DMS 273 (cell line): Measurements from ENCODE around the gene EFNA5.

Experiments
- DNase-seq: peaks from one replicate; lab custom pipeline; 2025; ENCODE audit not compliant: unreplicated experiment; lab: John Stamatoyannopoulos, UW

EFNA5 gene

GRCh38 chr5:107574287-107574686, 96.5 kb downstream of the EFNA5 start:
- peak; percentile 43 for DNase-seq

DNA sequence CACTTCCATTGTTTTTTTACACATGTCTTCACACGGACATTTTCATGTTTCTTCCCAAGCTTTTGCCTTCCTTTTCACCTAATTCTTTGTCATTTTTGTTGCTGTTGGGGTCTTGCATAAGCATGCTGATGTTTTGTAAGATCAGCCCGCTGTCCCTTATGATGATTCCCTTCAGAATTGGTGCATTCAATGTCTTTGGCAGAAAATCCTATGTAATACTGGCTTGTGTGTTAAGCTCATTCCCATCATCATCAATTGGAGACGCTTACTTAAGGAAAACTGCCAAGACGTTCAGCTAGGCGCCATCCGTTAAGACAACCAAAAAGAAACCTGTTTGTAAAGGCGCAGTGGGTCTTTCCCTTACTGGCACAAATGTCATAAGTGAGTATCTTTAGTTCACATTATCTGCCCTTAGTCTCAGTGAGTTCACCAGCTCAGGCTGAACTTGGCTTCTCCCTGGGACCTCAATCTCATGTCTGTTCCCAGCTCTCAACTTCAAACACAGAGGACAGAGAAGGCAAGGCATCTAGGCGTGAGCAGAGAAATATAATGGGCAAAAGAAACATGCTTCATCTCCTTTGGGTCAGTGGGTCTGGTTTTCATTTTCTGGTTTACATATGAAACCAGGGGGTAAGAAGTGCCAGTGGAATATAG, 97.9 kb downstream of the EFNA5 start:
- no peak for DNase-seq

DNA sequence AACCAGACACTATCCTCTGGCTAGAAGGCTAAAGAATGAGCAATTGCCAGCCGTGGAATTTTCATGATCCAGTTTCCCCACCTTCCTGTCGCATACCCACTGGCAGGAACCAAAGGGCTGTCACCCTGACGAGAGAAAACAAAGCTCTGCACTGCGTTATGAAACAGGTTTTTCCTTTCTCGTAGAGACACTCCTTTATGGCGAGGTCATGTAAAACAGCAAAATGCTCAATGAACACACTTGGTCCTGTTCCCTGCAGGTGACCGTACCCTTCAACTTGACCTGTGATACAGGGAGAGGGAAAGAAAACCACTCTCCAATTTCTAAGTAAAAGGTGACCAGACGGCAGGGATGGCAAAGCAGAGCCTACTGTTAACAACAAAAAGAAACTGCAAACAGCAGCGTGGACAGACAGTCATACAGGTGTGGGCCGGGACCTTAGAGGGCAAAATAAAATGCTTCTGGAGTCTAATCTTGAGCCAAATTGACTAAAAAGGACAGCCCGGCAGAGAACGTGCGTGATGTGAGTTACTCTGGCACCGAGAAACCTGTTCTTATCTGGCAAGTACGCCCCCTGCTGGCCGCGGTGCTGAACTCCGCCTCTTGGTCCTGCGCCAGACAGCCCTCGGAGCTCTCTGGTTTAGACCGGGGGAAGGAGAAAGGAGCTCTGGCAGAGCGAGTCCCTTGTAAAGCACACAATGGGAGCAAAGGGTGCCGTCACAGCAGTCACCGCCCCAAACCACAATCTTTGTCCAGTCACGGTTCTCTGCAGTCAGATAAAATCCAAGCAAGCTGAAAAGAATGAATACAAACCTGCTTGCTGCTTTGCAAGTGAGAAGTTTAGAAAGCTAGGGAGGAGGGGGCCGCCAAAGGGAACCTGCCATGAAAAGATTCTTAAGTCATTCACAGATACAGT, 98.9 kb downstream of the EFNA5 start:
- peak; percentile 97 for DNase-seq

DNA sequence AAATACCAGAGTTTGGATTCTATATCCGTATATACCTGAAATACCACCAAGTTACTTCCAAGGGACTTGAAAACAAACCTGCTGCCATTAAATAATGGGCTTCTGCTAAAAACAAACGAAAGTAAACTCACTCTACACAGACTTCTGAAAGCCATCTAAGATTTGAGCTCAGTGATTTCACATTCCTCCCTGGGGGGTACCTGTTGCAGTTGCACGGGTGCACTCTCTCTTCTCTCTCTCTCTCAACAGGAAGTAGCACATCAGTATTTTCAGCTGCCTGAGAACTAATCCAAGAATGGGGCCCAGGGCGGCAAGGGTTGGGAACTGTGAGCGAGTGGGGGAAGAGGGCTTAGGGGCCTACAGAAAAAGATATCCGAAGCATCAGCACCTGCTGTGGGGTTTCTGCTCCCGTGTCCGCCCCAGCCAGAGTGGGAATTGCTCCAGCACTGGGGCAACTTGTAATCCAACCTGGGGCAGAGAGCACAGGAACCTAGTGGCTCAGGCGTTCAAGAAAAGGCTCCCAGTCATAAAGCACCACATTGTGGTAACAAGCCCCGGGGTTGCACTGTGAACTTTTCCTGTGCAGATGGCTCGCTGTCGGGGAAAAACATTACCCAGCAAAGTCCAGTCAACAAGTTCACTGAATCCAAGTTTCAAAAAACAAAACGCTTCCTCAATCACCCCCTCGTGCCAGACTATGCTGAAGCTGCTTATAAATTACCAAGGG, 99.8 kb downstream of the EFNA5 start:
- peak; percentile 87 for DNase-seq

DNA sequence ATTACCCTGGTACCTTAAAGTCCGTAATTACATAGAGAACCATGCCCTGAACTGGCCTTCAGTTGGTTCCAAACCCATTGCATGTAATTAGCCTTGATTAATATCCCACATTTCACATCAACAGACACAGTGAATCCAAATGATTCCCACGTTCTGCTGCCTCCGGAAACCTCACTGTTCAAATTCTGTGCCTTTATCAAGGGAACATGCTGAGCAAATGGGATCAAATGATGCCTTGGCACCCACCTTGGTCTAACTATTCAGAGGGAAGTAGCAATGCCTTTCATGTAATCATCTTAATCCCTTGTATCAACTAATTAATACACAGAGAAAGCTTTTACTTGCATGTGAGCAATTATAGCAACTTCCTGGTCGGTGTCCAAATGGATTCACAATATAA, 100.6 kb downstream of the EFNA5 start:
- peak; percentile 34 for DNase-seq

- DNase-seq, result peak; percentile 76
These were observed 102.7 kb downstream of the EFNA5 start for GRCh38 chr5:107567901-107568671.

DNA sequence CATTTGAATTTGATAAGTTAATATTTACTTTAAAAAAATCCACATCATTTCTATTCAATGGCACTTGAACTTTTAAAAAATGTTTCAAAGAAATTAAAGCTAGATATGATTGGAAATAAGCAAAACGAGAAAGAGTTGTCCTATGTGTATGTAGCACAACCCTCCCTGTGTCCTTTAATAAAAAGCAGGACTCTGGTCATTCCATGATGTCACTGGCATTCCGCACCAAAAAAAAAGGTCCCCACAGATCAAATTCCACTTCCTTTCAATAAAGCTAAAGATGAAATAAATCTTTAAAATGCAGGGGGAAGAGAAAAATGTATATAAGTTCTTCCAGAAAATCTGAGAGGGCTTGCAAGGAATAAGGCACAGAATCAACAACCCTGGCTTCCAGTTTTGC, 103.8 kb downstream of the EFNA5 start:
- no peak for DNase-seq

GRCh38 chr5:107565791-107566767, 104.7 kb downstream of the EFNA5 start:
- DNase-seq, result no peak

DNA sequence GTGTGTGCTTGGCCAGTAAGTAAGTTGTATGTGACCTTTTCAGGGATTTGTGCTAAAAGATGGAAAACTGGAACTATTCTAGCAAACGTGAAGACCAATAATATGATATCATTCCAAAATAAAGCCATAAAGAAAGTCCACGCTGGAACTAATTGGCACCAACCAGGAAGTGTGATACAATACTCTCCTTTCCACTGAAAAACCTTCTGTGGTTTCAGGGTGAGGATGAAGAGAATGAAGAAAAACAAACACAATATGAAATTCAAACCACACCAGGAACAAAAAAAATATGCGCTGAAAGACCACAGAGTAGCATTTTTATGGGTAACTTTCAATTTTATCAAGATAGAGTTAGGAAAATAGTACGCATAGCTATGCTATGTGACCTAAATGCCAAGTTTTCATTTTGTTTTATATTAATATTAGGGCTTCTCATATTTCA, 105.8 kb downstream of the EFNA5 start:
- DNase-seq, result no peak

DNA sequence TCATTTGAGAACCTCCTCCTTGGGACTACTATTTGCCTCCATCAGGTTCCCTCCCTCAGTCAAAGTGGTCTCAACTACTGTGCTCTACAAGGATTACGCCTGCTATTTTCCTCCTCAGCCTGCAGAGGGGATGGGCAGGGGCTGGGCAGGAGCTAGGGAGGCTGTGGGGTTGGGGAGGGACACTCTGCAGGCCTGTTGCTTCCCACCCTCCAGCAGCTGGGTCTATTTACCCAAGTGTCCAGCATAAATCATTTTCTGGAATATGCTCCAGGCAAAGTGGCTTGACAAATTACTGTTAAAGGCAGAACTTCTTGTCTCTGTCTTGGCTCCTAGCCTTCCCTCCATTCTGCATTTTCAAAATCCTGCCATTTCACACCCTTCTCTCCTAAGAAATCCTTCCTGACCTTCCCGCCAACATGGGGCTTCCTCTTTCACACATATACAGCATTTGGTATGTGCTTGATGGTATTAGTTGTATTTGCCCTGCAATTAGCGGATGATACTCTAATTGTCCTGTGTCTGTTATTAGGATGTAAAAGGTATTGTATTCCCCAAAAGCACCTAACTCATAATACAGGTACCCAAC, 106.7 kb downstream of the EFNA5 start:
- peak; percentile 51 for DNase-seq

DNA sequence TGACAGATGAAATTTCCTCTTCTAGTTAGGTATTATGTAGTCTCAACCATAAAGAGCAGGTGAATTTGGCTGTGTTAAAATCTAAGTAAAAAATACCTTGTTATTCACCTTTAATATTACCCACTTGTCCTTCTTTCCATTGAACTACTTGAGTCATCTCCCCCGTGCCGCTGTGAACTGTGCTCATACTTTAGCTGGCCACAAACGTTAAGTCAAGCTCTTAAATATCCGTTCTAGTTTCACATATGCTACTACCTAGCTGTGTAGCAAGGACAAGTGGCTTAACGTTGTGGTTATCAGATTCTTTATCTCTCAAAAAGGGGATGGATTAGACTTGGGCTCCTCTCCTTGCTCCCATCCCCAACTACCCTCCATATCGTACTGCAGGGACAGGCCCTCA, 110.4 kb downstream of the EFNA5 start:
- no peak for DNase-seq

DNA sequence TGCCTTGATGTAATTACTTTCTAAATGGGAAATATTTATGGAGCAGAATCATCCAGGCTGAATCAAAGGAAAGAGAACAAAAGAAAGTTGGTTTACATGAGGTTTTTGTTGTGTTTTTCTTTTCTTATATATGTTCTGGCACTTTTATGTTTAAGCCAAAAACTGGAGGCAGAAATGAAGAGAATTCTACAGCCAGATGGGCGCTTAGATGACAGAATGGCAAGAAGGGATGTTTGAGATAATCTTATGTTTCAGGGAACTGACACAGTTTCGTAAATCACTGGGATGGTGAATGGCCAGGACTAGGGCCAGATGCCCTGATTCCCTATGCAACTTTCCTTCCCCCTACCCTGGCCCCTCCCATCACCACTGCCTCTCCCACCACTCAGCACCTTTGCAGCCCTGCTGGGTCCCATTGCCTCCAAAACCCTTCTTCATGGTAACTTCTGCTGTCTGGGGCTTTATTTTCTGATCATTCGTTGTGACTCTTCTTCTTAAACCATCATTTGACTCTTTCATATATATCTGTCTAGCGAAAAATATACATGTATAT, 111.8 kb downstream of the EFNA5 start:
- DNase-seq, result peak; percentile 89

GRCh38 chr5:107557051-107557658, 113.6 kb downstream of the EFNA5 start:
- DNase-seq, result peak; percentile 41

DNA sequence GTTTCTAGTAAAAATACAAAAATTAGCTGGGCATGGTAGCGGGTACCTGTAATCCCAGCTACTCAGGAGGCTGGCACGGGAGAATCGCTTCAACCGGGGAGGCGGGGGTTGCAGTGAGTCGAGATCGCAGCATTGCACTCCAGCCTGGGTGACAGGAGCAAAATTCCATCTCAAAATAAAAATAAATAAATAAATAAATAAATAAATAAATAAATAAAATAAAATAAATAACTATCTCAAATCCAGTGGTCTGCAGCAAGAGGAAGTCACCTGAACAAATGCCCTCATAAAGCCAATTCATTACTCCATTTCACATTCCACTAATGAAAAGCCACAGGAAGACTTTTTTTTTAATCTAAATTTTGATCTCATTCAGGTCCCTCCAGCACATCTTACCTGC, 114.2 kb downstream of the EFNA5 start:
- DNase-seq, result no peak

DNA sequence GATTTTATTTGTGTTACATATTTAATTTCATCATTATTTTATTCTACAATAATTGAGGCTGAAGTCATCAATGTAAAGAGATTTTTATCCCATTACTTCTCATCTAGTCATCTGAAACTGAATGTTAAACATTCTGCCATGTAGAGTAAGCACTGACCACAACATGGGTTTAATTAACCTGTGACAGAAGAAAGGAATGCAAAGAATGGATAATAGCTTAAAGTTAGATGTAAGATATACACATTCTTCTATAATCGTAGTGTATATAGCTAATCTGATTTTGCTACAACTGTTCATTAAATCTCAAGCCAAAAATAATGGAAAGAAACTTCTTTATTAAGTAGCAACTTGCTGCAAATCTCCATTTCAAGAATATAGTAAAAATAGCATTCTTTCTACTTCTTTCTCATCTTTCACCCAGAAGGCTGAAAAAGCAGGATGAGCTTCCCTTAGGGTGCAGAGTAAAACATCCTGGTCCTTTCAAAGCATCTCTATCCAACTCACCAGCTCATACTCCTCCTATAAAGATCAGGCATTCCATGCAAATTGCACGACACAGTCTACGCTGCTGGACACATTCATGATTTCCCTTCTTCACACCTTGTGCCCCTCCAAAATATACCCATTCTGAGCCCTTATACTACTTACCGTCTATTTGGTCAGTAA, 115.2 kb downstream of the EFNA5 start:
- no peak for DNase-seq

- DNase-seq, result peak; percentile 87
These were observed 115.8 kb downstream of the EFNA5 start for GRCh38 chr5:107554776-107555424.

- peak; percentile 54 for DNase-seq
These were observed 117.6 kb downstream of the EFNA5 start for GRCh38 chr5:107553117-107553555.
